GM19023 (cell line): ENCODE results near the gene OAT.
"Not testable (repeated sequence)": the region's sequence is repeated elsewhere in the genome, so short reads cannot be mapped to it uniquely, and the experiment has no call there.

ENCODE experiments used
- ATAC-seq: cut with Tn5 transposase; IDR thresholded peaks from one replicate; pipeline ENCODE4 v1.9.1; 2021; ENCODE audit warnings: mild to moderate bottlenecking, moderate library complexity; ENCODE audit not compliant: unreplicated experiment

Gene OAT

DNA sequence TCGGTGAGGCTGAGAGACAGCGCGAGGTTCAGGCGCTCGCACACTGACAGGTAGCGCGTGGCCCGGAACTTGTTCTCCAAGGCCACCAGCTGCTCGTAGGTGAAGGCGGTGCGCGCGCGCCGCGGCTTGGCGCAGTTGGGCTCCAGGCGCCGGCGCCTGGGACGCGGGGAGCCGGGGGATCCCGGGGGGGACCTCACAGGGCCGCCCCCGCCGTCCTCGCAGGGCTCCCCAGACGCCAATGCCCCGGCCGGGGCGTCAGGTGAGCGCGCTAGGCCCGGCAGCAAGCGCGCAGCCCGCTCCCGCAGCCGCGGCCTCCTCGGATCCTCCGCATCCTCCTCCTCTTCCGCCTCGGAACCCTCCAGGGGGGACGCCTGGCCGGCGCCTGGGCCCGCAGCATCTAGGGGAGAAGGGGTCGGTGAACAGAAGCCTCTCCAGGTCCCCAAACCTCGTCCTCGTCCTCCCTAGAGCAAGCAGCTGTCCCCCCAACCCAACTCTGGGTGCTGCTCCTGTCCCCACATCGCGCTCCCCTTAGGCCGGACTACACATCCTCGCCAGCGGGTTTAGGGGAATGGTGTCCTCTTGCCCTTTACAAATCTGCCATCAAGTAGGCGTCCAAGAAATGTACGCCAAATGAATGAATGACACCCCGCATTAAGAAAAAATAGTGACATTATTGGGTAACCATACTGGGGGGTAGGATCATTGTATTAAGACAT is 29.2 kb upstream of the OAT start:
- ATAC-seq = no peak

DNA sequence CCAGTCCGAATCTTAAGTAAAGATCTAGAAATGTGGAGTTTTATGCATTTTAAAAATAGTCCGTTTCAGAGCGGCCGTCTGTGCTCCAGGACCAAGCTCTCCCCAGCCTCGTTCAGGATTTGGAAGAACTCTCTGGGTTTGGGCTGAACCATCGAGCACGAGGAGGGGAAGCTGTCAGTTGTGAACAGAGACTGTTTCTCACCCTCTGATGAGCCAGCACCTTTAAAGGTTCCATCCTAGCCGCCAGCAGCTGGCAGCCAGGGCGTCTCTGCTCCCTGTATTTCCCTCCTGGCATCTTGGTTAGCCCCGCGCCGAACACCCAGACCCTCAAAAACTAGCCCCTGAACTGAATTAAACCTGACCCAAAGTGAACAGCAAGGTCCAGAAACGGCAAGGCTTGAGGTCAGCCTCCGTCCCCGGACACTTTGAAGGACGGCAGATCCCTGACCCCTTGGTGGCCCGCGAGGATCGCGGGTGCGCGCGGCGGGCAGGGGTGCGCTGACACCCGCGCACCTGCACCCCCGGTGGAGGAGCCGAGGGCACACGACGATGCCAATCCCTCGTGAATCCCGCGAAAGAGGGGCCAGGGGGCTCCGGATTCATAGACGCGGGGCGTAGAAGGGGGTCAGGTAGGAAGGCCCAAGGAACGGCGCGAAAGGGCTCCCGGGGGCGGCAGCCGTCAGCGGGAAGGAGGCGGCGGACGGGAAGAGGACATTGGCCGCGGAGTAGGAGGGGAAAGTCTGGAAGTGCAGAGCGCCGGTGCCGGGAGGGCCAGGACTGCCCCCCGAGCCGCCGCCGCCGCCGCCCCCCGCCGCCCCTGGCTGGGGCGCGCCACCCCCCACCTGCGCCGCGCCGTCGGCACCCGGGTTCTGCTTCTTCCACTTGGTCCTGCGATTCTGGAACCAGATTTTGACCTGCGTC is 28.4 kb upstream of the OAT start:
- no peak for ATAC-seq

DNA sequence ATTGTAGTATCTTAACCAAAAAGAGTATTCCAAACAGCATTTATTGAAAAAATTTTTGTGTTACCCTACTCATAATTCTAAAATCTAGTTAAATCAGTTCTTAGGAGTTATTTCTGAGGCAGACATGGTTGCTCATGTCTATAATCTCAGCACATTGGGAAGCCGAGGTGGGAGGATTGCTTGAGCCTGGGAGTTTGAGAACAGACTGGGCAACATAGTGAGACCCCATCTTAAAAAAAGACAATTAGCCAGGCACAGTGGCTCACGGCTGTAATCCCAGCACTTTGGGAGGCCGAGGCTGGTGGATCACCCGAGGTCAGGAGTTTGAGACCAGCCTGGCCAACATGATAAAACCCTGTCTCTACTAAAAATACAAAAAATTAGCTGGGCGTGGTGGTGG is 23.0 kb upstream of the OAT start:
- ATAC-seq = not testable (repeated sequence)

DNA sequence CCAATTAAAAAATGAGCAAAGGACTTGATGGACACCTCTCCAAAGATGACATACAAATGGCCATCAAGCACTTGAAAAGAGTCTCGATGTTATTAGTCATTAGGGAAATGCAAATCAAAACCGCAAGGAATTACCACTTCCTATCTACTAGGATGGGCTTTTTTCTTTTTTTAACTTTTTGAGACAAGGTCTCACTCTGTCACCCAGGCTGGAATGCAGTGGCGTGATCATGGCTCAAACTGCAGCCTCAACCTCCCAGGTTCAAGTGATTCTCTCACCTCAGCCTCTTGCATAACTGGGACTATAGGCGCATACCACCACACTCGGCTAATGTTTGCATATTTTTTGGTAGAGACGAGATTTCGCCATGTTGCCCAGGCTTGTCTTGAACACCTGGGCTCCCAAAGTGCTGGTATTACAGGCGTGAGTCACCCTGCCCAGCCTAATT is 17.5 kb upstream of the OAT start:
- peak; percentile 50 for ATAC-seq

DNA sequence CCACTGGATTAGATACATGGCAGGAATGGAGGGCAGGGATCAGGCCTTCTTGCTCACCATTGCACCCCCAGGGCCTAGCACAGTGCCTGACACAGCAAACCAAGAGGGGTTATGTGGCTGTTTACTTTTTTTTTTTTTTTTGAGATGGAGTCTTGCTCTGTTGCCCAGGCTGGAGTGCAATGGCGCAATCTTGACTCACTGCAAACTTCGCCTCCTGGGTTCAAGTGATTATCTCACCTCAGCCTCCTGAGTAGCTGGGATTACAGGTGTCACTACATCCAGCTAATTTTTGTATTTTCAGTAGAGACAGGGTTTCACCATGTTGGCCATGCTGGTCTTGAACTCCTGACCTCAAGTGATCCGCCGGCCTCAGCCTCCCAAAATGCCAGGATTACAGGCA is 17.0 kb upstream of the OAT start:
- not testable (repeated sequence) for ATAC-seq

DNA sequence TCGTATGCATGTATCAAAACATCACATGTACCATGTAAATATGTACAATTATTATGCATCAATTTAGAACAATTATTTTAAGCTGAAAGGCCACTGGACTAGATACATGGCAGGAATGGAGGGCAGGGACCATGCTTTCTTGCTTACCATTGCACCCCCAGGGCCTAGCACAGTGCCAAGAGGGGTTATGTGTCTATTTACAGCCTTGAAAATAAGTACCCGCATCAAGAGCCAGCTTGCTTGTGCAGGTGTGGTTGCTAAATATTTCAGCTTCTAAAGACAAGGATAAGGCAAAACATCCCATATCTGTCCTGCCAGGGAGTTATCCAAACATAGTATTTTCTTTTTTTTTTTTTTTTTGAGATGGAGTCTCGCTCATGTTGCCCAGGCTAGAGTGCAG is 14.7 kb upstream of the OAT start:
- no peak for ATAC-seq

DNA sequence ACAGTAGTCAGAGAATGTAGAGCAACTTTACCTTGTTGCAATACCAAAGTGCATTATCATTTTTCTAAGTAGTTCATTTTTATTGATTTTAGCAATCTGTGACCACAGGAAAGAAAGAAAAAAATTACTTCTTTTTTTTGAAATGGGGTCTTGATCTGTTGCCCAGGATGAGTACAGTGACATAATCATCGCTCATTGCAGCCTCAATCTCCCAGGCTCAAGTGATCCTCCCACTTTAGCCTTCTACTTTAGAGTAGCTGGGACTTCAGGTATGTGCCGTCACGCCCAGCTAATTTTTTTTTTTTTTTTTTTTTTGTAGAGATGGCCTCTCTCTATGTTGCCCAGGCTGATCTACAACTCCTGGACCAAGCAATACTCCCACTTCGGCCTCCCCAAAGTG is 11.4 kb upstream of the OAT start:
- ATAC-seq = no peak

DNA sequence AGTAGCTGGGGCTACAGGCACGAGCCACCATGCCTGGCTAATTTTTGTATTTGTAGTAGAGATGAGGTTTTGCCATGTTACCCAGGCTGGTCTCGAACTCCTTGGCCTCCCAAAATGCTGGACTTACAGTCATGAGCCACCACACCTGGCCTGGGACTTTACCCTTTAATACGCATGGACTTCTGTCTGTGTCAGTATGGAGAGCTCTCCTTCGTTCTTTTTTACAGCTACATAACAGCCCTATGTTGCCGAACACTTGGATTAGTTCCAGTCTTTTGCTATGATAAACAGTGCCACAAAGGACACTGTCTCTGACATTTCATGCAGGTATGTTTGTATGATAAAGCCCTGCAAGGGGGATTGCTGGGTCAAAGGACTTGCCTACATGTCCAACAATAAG is 10.9 kb upstream of the OAT start:
- no peak for ATAC-seq

DNA sequence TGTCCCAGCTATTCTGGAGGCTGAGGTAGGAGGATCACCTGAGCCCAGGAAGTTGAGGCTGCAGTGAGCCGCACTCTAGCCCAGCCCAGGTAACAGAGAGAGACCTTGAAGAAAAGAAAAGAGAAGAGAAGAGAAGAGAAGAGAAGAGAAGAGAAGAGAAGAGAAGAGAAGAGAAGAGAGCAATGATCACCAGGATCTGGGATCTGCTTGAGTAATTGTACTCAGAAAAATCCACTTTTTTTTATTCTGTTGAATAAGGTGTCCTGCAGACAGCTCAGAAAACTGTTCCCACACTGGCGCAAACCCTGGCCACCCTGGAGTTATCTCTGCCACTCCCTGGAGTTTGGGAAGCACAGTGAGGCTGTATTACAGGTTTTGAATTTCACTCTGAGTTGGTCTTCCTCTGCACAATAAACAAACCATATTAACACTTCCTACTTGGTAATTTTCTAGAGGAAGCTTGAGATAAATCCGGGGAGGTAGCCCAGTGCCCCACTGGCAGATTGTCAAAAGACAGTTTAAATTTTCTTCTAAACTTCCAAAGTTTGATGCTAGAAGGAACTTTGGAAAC is 9.6 kb upstream of the OAT start:
- no peak for ATAC-seq

DNA sequence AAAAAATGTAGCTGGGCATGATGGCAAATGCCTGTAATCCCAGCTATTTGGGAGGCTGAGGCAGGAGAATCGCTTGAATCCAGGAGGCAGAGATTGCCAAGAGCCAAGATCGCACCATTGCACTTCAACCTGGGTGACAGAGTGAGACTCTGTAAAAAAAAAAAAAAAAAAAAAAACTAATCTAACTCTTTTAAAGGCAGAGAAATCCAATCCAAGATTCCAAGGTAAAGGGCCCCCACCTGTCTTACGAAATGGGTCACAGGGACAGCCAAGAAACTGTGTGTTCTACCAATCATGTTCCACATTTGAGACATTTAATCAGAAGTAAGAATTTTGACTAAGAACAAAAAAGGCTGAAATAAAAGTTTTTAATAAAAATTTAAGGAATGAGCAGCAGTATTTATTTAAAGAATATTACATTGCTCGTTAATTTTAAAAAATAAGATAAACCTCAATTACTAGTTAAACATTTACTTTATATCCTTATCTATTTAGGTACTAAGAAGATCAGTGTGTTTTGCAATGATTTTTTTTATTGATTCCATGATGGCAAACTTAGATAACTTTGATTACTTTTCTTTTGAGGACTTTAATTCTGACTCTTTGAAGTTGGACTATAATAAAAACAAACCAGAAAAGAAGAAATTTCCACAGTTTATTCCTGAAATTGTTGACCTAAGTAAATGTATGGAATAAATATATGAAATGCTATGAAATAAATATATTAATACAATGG is 6.7 kb upstream of the OAT start:
- no peak for ATAC-seq

DNA sequence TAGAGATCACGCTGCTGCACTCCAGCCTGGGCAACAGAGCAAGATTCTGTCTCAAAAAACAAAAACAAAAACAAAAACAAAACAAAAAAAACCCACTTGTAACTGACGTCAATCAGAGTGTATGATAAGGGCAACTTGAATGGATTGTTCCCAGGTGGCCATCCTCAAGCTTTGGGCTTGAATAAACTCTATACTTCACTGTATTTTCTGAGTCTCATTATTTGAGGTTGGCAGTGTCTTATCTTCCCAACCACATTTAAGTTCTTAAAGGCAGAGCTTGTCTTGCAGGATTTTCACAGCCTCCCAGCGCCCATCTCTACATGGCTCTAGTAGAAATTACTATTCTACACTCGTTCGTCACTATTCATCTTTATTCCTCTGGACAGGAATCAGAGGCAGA is 5.1 kb upstream of the OAT start:
- no peak for ATAC-seq

DNA sequence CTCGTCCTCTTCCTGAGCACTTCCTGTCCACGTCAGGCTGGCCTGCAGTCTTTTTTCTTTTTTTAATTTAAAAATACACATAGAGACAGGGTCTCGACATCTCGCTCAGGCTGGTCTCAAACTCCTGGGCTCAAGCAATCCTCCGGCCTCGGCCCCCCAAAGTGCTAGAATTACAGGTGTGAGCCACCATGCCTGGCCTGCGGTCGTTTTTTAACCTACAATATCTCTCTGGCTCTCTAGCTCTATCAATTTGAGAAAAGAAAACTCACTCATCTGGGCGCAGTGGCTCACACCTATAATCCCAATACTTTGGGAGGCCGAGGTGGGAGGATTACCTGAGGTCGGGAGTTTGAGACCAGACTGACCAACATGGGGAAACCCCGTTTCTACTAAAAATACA is 4.0 kb upstream of the OAT start:
- no peak for ATAC-seq

DNA sequence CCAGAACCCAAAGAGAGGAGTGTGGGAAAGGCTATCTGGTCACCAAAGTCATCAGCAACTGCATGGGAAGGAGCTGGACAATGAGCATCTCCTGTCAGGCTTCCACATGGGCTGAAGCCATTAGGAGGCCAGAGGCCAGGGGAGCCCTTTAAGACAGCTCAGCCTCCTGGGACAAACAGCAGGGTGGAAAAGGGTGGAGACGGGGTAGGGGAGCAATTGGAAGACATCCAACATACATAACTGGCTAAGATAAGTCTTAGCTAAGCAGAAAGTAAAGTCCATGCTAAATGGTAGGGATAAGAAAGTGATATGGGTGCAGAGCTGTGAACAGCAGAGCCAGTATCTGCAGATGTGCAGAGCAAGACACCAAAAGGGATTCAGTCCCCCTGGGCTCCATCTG is 1.5 kb upstream of the OAT start:
- ATAC-seq = no peak

DNA sequence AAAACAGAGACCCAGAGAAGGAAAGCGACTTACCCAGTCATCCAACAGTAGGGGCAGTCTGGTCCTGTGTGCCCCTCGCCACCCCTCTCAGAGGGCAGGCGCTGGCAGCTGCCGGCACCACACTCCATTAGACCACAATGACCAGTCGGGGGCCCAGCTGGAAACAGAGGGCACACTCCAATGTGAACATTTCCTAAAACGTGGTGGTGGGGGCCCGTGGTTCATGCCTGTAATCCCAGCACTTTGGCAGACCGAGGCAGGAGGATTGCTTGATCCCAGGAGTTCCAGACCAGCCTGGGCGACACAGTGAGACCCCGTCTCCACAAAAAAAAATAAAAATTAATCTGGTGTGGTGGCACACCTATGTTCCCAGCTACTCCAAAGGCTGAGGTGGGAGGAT is 912 bp upstream of the OAT start:
- ATAC-seq = no peak

DNA sequence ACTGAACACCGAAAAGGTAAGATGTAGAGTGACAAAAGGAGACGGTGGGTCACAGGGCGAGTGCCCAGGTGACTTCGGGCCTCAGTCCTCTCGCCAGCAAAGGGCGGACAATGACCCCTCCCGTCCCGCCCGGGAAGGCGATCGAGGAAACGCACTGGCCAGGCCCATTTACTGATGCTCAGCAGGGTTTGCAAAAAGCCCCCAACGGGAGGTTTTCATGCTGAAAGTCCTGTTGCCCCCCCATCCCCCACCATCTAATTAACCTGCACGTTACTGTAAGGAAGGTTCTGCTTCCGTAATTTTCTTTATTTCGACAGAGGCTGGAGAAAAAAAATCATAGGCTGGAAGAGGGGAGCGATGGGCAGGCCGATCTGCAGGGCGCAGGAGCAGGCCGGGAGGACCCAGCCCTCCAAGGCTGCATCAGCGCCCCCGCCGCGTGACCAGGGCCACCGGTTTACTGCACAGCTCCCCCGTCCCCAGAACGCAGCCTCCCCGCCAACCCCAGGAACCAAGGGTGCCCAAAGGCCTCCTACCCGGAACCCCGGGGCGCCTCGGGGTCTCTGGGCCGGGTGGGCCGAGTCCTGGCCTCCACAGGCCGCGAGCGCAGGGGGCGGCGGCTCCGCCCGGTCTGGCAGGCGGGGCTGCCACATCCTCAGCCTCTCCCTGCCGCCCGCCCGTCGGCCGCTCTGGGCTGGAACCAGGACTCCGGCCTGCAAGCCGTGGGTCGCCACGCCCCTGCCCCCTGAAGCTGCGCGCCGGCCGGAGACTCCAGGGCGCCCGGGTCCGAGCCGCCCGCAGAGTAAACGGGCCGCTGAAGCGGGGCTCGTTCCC is 613 bp downstream of the OAT start:
- peak; percentile 27 for ATAC-seq

DNA sequence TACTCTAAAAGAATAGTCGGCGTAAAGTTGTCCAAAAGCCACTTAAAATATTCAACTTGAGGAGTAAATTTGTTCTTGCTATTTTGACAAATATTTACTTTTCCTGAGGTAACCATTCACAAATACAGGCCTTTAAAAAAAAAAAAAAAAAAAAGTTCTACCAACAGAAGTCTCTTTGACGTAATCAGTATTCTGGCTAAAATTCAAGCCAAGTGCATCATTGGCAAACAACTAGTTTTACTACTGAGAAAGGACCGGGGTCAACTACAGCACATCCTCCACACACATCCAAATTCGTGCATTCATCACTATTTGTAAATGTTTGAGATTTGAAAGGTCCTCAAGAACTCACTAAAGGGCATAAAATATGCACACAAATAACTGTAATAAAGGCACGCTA is 2.0 kb downstream of the OAT start:
- no peak for ATAC-seq

DNA sequence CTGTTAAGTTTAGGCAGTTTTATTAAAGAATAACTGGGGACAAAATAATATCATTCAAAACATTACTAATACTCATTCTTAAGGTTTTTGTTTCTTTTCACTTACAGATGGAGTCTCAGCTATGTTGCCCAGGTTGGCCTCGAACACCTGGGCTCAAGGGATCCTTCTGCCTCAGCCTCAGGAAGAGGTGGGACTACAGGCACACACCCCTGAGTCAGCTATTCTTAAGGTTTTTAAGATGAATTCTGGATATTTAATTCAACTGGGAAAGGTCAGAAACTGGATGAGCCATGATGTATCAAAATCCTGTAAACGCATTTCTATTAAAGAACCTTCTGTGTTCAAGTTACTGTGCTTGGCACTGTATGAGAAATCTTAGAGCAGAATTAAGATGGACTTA is 3.5 kb downstream of the OAT start:
- no peak for ATAC-seq

DNA sequence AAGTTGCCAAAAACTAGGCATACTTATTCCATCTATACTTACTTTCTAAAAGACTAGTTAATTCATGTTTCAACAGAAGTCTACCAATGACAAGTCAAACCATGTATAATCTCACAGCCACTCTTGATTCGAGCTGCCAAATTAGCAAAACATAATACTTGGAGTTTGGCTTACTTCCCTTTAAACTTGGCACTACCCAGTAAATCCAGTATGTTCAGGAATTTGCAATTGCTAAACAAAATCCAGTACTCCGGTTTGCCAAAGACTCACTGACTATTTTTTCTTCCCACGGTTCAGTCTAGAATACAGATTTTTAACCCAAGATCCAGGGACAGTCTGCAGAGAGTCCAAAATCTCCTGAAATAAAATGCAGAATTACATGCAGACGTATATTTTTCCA is 4.6 kb downstream of the OAT start:
- no peak for ATAC-seq

DNA sequence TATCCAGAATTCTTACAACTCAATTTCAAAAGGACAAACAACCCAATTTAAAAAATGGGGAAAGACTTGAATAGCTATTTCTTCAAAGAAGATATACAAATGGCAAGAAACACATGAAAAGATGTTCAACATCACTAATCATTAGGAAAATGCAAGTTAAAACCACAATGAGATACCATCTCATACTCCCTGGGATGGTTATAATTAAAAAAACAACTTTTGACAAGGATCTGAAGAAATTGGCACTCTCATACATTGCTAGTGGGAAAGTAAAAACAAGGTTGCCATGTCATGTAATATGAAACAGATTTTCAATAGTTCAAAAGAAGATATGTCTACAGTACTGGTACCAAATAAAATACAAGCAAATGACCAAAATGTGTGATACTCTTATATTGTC is 9.0 kb downstream of the OAT start:
- no peak for ATAC-seq

DNA sequence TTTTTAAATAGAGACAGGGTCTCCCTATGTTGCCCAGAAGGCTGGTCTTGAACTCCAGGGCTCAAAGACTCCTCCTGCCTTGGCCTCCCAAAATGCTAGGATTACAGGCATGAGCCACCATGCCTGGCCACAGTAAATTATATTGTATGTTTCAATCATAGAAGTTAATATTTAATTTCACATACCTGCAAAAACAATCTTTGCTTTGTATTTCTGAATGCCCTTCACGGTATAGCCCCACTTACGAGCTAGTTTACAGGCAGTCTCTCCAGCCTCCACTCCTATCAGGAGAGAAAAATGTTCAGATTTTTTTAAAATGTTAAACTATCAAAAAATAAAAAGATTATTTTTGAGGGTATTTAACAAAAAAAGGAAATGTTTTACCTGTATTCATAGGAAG is 10.4 kb downstream of the OAT start:
- ATAC-seq = no peak
